Central memory CD8-positive, alpha-beta T cell (primary cell): ENCODE data around the gene PKP2.
"Not testable (repeated sequence)": the region's sequence is repeated elsewhere in the genome, so short reads cannot be mapped to it uniquely, and the experiment has no call there.

Experiments
- ATAC-seq: fragments of 150-1000 bp; cut with Tn5 transposase; replicated peaks from 2 replicates; pipeline ENCODE4 v1.10.0; 2022; ENCODE audit warnings: mild to moderate bottlenecking, moderate FRiP score, moderate number of reproducible peaks; ENCODE audit not compliant: poor library complexity, severe bottlenecking; ENCODE audit errors: extremely low read depth
- DNase-seq, 2 donors: peaks; one replicate each; pipeline ENCODE4 v3.0.0; 2021; ENCODE audit warnings: low spot score in 2 of 2
- H3K27ac Mint-ChIP-seq: one replicate; pipeline ENCODE4 v1.8.0; 2022; ENCODE audit warnings: low read depth, mild to moderate bottlenecking, moderate library complexity, mixed read lengths
- H3K27me3 Mint-ChIP-seq: one replicate; pipeline ENCODE4 v1.8.0; 2022; ENCODE audit warnings: mixed read lengths
- H3K36me3 Mint-ChIP-seq: one replicate; pipeline ENCODE4 v1.8.0; 2022; ENCODE audit warnings: mild to moderate bottlenecking, moderate library complexity, mixed read lengths; ENCODE audit not compliant: insufficient read depth
- H3K4me1 Mint-ChIP-seq: one replicate; pipeline ENCODE4 v1.8.0; 2022; ENCODE audit warnings: mixed read lengths
- H3K4me3 Mint-ChIP-seq: one replicate; pipeline ENCODE4 v1.8.0; 2022; ENCODE audit warnings: mild to moderate bottlenecking, moderate library complexity, mixed read lengths
- H3K9me3 Mint-ChIP-seq: one replicate; pipeline ENCODE4 v1.8.0; 2022; ENCODE audit warnings: mixed read lengths

Gene PKP2

DNA sequence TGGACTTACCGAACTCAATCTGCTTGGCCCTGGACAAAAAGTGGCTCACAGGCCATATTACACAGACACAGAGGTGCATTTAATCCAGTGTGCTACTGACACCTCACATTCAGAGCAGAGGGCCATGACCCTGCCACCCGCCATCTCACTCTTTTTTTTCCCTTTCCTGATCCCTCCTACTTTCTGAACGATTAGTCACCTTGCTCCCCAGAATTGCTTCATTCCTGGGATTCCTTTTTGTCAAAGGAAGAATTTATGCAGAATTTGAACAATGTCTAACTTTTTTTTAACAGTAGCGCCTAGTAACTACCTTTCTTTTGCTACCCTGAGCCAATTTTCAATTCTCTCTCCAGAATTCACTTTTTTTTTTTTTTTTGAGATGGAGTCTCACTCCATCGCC is 4.6 kb downstream of the PKP2 start:
- Mint-ChIP-seq H3K36me3 (no peaks in the 10 kb centered on the region), H3K9me3 (no peaks in the 10 kb centered on the region), H3K4me1 (peaks cover 11% of the 10 kb centered on the region), H3K27ac (no peak overlapping the region), H3K4me3 (no peak overlapping the region), H3K27me3 (peaks cover 63% of the 10 kb centered on the region)
- DNase-seq (no peak), ATAC-seq (no peak)

DNA sequence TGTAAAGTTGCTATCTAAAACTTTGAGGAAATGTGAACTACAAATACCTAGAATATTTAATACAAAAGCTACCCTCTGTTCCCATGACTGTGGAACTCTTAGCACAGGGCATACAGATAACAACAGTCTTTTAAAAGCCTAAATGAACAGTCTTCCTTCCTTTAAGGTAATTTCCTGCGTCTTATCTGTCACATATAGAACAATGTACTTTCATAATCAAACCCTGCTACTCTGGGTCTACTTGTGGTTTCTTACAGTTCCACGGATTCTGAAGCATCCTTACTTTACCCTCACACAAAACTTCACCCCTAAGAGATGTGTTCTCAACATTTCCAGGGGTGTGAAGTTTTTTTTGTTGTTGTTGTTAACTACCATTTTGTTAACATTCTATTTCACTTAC is 5.1 kb downstream of the PKP2 start:
- no peaks in the 10 kb centered on the region for H3K36me3 Mint-ChIP-seq
- peaks cover 62% of the 10 kb centered on the region for H3K27me3 Mint-ChIP-seq
- no peak overlapping the region for H3K4me3 Mint-ChIP-seq
- DNase-seq (no peak), ATAC-seq (no peak)
- H3K9me3 Mint-ChIP-seq: no peaks in the 10 kb centered on the region
- peaks cover 10% of the 10 kb centered on the region for H3K4me1 Mint-ChIP-seq
- no peak overlapping the region for H3K27ac Mint-ChIP-seq

DNA sequence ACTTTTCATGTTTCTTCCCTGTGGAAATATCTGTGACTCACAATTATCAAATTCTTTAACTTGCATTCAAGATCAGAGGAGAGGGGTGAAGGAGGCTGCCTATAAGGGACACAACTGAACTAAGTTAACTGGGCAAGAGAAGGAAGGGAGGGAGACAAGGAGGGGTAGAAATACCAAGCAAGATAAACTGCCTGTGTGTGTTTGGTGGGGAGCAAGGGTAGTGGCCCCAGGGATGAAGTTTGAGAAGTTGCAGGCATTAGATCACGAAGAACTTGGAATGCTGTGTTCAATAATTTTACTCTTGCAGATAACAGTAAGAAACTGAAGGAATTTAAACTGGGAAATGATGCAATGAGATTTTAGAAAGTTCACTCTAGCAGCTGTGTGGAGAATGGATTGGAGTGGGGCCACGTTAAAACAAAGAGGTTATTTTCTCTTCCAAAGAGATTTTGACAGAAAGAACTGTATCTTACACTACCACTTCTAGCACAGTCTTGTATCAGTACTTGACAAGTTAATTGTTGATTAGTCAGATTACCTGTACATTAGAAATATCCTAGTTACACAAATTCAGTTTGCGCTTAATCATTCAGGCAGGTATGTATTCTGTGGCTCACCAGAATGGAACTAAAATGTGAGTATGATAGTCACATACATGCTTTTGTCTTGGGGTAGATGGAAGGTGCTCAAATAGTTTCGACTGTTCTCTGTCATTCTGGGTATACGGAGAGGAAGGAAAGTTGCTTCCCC is 7.4 kb downstream of the PKP2 start:
- Mint-ChIP-seq H3K4me3 (no peak overlapping the region), H3K4me1 (no peaks in the 10 kb centered on the region), H3K27me3 (peaks cover 39% of the 10 kb centered on the region), H3K9me3 (no peaks in the 10 kb centered on the region), H3K27ac (no peak overlapping the region), H3K36me3 (no peaks in the 10 kb centered on the region)
- no peak for ATAC-seq
- DNase-seq: no peak

DNA sequence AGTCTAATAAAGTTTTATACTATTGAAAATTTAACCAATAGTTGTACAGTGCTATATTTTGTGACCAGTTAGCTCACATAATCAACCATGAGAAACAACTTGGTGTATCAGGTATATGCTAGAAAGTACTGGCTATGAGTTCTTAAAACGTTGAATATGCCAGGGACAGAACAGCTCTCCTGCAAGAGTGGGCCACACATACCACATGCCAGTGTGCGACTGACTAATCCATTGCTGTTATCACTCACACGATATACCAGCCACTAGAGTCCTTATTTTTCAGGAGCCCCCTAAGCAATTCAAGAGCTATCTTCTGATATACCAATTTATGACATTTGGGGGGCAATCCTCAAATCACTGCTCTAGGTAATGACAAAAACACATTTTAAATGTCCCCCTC is 9.5 kb downstream of the PKP2 start:
- Mint-ChIP-seq H3K4me3 (no peak overlapping the region), H3K36me3 (no peaks in the 10 kb centered on the region), H3K9me3 (no peaks in the 10 kb centered on the region), H3K4me1 (no peaks in the 10 kb centered on the region), H3K27me3 (peaks cover 22% of the 10 kb centered on the region), H3K27ac (no peak overlapping the region)
- DNase-seq: no peak
- no peak for ATAC-seq

DNA sequence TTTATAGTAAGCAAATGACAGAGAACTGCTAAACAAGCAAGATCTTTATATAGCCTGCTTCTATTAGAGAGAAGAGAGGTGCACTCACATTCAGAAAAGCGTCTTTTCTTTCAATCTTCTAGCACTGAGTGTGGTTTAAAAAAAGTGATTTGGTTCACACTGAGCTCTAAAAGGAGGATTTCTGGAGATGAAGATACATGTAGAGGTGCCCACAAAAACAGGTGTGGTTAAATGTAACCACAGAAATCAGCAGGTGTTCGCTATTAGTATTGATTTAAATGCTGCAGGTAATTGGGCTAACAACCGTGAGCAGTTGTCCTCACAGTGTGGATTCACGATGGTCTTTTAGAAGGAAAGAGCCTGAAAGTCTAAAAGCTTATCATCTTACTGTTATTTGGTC is 10.7 kb downstream of the PKP2 start:
- Mint-ChIP-seq H3K36me3 (no peaks in the 10 kb centered on the region), H3K27ac (no peak overlapping the region), H3K27me3 (peaks cover 16% of the 10 kb centered on the region), H3K9me3 (no peaks in the 10 kb centered on the region), H3K4me3 (no peak overlapping the region), H3K4me1 (no peaks in the 10 kb centered on the region)
- ATAC-seq (no peak), DNase-seq (no peak)

DNA sequence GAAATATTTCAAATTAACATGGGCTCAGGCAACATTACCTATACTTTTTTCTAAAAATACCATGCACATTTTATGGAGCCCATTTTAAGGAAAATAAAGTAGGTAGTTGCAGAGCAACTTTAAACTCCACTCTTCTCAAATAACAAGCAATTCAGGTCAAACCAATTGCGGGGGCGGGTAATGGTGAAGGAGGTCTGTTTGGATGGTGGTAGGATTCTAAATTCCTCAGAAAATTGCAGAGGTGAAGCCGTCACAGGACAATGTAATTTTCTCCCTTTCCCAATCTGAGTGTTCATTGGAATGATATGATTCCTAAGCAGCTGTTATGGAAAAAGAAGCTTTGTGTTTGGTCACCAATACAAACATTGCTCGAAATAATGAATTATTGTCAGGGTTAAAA is 11.6 kb downstream of the PKP2 start:
- Mint-ChIP-seq H3K36me3 (peaks cover 2% of the 10 kb centered on the region), H3K27ac (no peak overlapping the region), H3K4me1 (no peaks in the 10 kb centered on the region), H3K4me3 (no peak overlapping the region), H3K9me3 (no peaks in the 10 kb centered on the region), H3K27me3 (peaks cover 15% of the 10 kb centered on the region)
- ATAC-seq (no peak), DNase-seq (no peak)

DNA sequence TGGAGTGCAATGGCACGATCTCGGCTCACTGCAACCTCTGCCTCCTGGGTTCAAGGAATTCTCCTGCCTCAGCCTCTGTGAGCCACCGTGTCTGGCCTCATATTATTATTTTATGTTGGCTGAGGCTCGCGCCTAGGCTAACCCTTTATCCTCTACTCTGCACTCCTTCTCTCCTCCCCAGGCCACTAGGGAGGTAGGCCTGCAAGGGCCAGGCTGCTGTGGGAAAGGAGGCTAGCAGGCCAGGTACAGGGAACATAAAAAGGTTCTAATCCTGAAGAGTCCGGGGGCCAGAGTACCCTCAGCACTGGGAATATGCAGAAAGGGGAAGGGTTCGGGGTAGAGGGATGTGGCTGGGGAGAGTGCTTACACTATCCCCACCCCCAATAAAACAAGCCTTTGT is 14.9 kb downstream of the PKP2 start:
- H3K27ac Mint-ChIP-seq: no peak overlapping the region
- H3K36me3 Mint-ChIP-seq: peaks cover 2% of the 10 kb centered on the region
- H3K9me3 Mint-ChIP-seq: no peaks in the 10 kb centered on the region
- no peak overlapping the region for H3K4me3 Mint-ChIP-seq
- DNase-seq: no peak
- no peak for ATAC-seq
- no peaks in the 10 kb centered on the region for H3K4me1 Mint-ChIP-seq
- no peaks in the 10 kb centered on the region for H3K27me3 Mint-ChIP-seq

DNA sequence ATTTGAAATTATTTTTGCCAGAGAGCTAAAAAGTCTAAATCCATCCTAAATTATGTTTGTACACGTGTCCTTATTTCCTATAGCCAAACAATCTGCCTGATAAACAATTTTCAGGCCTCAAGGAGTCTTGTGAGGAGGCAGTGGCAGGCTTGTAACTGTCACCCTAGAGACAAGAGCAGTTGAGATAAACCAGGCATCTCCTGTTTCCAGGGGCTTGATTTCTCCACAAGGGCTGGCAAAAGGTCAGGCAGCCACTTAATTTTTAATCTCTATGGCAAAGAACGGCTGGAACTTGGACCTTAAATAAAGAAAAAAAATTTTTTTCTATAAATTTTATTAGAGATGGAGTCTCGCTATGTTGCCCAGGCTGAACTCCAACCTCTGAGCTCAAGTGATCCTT is 15.5 kb downstream of the PKP2 start:
- DNase-seq (no peak), ATAC-seq (no peak)
- no peaks in the 10 kb centered on the region for H3K4me1 Mint-ChIP-seq
- H3K9me3 Mint-ChIP-seq: no peaks in the 10 kb centered on the region
- peaks cover 2% of the 10 kb centered on the region for H3K36me3 Mint-ChIP-seq
- H3K27ac Mint-ChIP-seq: no peak overlapping the region
- no peak overlapping the region for H3K4me3 Mint-ChIP-seq
- no peaks in the 10 kb centered on the region for H3K27me3 Mint-ChIP-seq

DNA sequence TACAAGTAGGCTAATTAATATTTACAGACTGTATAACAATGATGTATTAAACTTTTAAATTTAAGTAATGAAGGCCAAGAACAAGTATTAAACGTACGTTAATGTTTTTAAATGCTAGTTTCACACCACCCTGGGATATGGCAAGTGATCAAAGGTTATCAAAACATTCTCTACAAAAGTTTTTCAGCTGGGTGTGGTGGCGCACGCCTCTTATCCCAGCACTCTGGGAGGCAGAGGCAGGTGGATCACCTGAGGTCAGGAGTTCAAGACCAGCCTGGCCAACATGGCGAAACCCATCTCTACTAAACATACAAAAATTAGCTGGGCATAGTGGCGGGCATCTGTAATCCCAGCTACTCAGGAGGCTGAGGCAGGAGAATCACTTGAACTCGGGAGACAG is 17.5 kb downstream of the PKP2 start:
- ATAC-seq, H3K4me1 Mint-ChIP-seq, H3K27me3 Mint-ChIP-seq, H3K4me3 Mint-ChIP-seq, H3K9me3 Mint-ChIP-seq, H3K36me3 Mint-ChIP-seq, H3K27ac Mint-ChIP-seq, DNase-seq: not testable (repeated sequence)

DNA sequence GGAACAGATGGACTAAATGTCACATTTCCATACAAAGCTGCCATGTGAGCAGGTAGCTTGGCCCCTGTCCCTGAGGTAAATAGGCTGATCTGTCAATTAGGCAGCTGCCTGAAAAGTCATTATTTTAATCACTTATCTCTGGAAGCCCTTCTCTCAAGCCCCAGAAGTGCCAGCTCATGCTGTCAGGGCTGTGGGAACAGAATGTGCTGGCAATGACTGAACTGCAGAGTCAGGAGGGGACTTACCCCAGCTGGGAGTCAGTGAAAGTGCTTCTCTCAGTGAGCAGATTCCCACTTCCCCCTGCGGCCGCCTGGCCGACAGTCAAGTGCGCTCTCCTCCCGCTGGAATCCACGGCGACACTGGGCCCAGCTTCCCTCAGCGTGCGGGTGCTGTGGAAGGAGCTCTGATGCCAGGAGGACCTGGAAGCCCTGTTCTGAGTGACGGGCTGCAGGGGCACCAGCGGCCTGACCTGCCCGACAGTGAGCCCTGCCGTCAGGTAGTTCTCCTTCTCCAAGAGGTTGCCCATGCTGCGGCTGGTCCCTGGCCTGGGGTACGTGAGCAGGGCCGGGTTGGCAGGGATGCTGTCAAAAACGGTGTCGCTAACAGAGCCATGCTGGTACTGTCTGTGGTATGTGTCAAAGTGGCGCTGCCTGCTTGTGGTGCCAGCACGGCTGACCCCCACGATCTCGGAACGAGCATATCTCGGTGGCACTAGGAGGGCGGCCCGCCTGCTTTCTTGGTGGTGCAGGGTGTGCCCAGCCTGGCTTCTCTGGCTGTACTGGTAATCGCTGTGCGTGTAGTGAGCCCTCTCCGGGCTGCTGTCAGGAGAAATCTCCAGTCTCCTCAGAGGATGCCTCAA is 18.7 kb downstream of the PKP2 start:
- H3K9me3 Mint-ChIP-seq: no peaks in the 10 kb centered on the region
- peaks cover 2% of the 10 kb centered on the region for H3K36me3 Mint-ChIP-seq
- H3K4me3 Mint-ChIP-seq: no peak overlapping the region
- DNase-seq (no peak), ATAC-seq (no peak)
- no peaks in the 10 kb centered on the region for H3K4me1 Mint-ChIP-seq
- no peak overlapping the region for H3K27ac Mint-ChIP-seq
- H3K27me3 Mint-ChIP-seq: no peaks in the 10 kb centered on the region

DNA sequence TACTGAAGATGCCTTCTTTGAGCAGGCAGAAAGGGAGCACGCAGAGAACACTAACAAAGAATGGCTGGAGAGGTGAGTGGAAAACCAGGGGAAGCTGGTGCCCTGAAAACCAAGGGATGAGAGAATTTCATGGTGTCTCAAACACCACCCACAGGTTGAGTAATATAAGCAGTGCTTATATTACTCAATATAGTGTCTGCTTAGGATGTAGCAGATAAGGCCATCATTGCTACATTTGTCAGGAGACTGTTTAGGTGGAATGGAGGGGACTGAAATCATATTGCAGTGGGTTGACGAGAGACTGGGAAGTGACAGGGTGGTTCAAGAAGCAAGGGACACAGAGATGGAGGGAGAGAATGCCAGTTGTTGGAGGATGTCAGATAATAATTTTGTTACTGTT is 20.6 kb downstream of the PKP2 start:
- Mint-ChIP-seq H3K27ac (no peak overlapping the region), H3K9me3 (no peaks in the 10 kb centered on the region), H3K36me3 (peaks cover 2% of the 10 kb centered on the region), H3K4me3 (no peak overlapping the region), H3K4me1 (no peaks in the 10 kb centered on the region), H3K27me3 (no peaks in the 10 kb centered on the region)
- DNase-seq (no peak), ATAC-seq (no peak)

DNA sequence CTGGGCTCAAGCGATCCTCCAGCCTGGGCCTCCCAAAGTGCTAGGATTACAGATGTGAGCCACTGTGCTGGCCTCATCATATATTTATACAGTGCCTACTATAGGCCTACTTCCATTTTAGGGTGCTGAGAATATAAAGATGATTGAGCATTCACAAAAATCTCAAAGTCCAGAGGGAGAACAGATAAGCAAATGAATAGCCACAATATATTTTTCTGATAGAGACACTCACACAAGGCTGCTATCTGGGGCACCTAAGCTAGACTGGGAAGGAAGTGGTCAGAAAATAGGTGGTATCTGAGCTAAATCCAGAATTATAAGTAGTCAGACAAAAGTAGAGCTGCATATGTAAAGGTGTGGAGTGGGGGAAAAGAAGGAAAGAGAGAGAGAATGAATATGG is 21.6 kb downstream of the PKP2 start:
- no peak for ATAC-seq
- H3K4me3 Mint-ChIP-seq: no peak overlapping the region

DNA sequence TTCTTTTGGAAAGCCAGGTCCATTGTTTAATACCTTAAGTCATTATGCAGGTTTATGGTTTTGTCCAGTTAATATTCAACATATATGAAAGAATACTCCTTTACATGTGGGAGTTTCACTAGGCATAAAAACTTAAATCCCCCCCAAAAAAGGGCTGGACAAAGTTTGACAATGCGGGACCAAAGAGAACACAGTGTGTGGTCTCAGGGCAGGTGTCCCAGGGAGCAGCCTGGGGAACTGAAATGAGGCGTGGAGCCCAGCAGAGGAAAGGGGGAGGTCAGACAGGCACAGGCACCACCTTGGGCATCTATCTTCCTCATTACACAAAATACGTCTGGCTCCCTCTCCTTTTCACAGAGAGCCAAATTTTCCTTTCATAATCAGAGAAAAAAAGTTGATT is 22.5 kb downstream of the PKP2 start:
- no peaks in the 10 kb centered on the region for H3K9me3 Mint-ChIP-seq
- H3K27me3 Mint-ChIP-seq: no peaks in the 10 kb centered on the region
- no peak overlapping the region for H3K4me3 Mint-ChIP-seq
- H3K27ac Mint-ChIP-seq: no peak overlapping the region
- ATAC-seq (no peak), DNase-seq (no peak)
- no peaks in the 10 kb centered on the region for H3K4me1 Mint-ChIP-seq
- H3K36me3 Mint-ChIP-seq: no peaks in the 10 kb centered on the region

More for the DNA sequence above, 21.6 kb downstream of the PKP2 start:
- no peaks in the 10 kb centered on the region for H3K4me1 Mint-ChIP-seq
- no peak for DNase-seq
- H3K27me3 Mint-ChIP-seq: no peaks in the 10 kb centered on the region
- peaks cover under 1% of the 10 kb centered on the region for H3K36me3 Mint-ChIP-seq
- H3K27ac Mint-ChIP-seq: no peak overlapping the region
- no peaks in the 10 kb centered on the region for H3K9me3 Mint-ChIP-seq
